ENCODE data around the gene BICD1.

Gene BICD1

GRCh38 chr12:32366714-32367113 is 260.1 kb downstream of the BICD1 start:
- DNase-seq (ENCODE audit: low spot score) (no peak), ATAC-seq (ENCODE audit: low read depth) (no peak)
- Histone ChIP-seq H3K36me3 (ENCODE audit: low read depth) (no peaks in the 10 kb centered on the region), H3K27ac (ENCODE audit: poor library complexity, severe bottlenecking) (no peak overlapping the region), H3K27me3 (ENCODE audit: insufficient read depth, poor library complexity, severe bottlenecking) (no peaks in the 10 kb centered on the region), H3K9me3 (ENCODE audit: severe bottlenecking) (no peaks in the 10 kb centered on the region), H3K4me3 (ENCODE audit: severe bottlenecking) (no peak overlapping the region), H3K4me1 (ENCODE audit: insufficient read depth, poor library complexity, severe bottlenecking) (peaks cover 5% of the 10 kb centered on the region)
- TF ChIP-seq CTCF (IDR thresholded peaks at IDR 0.05; ENCODE audit: poor library complexity, severe bottlenecking) = no peak

- Histone ChIP-seq H3K27ac (ENCODE audit: poor library complexity, severe bottlenecking) (no peak overlapping the region), H3K4me1 (ENCODE audit: insufficient read depth, poor library complexity, severe bottlenecking) (peaks cover 5% of the 10 kb centered on the region), H3K9me3 (ENCODE audit: severe bottlenecking) (no peaks in the 10 kb centered on the region), H3K36me3 (ENCODE audit: low read depth) (no peaks in the 10 kb centered on the region), H3K4me3 (ENCODE audit: severe bottlenecking) (no peak overlapping the region), H3K27me3 (ENCODE audit: insufficient read depth, poor library complexity, severe bottlenecking) (no peaks in the 10 kb centered on the region)
- no peak for ATAC-seq (ENCODE audit: low read depth)
- TF ChIP-seq CTCF (IDR thresholded peaks at IDR 0.05; ENCODE audit: poor library complexity, severe bottlenecking) = no peak
- no peak for DNase-seq (ENCODE audit: low spot score)
Observed at GRCh38 chr12:32367381-32367780, 260.7 kb downstream of the BICD1 start.

GRCh38 chr12:32369202-32369601 is 262.6 kb downstream of the BICD1 start:
- no peak for ATAC-seq (ENCODE audit: low read depth)

GRCh38 chr12:32377344-32378055 is 270.9 kb downstream of the BICD1 start:
- H3K4me1 ChIP-seq (ENCODE audit: insufficient read depth, poor library complexity, severe bottlenecking) = no peaks in the 10 kb centered on the region
- DNase-seq (ENCODE audit: low spot score) = no peak
- peaks cover 4% of the 10 kb centered on the region for H3K9me3 ChIP-seq (ENCODE audit: severe bottlenecking)
- no peaks in the 10 kb centered on the region for H3K36me3 ChIP-seq (ENCODE audit: low read depth)
- no peak for ATAC-seq (ENCODE audit: low read depth)
- no peak overlapping the region for H3K27ac ChIP-seq (ENCODE audit: poor library complexity, severe bottlenecking)
- H3K27me3 ChIP-seq (ENCODE audit: insufficient read depth, poor library complexity, severe bottlenecking) = no peaks in the 10 kb centered on the region
- TF ChIP-seq CTCF (IDR thresholded peaks at IDR 0.05; ENCODE audit: poor library complexity, severe bottlenecking) = no peak
- H3K4me3 ChIP-seq (ENCODE audit: severe bottlenecking) = no peak overlapping the region

More at GRCh38 chr12:32369202-32369601, 262.6 kb downstream of the BICD1 start:
- no peak for TF ChIP-seq CTCF (IDR thresholded peaks at IDR 0.05; ENCODE audit: poor library complexity, severe bottlenecking)
- no peaks in the 10 kb centered on the region for H3K36me3 ChIP-seq (ENCODE audit: low read depth)
- DNase-seq (ENCODE audit: low spot score) = no peak
- H3K4me3 ChIP-seq (ENCODE audit: severe bottlenecking) = no peak overlapping the region
- H3K4me1 ChIP-seq (ENCODE audit: insufficient read depth, poor library complexity, severe bottlenecking) = peaks cover 5% of the 10 kb centered on the region
- H3K9me3 ChIP-seq (ENCODE audit: severe bottlenecking) = no peaks in the 10 kb centered on the region
- H3K27ac ChIP-seq (ENCODE audit: poor library complexity, severe bottlenecking) = no peak overlapping the region
- H3K27me3 ChIP-seq (ENCODE audit: insufficient read depth, poor library complexity, severe bottlenecking) = no peaks in the 10 kb centered on the region

GRCh38 chr12:32379213-32379612 is 272.6 kb downstream of the BICD1 start:
- H3K9me3 ChIP-seq (ENCODE audit: severe bottlenecking) = peaks cover 4% of the 10 kb centered on the region
- no peaks in the 10 kb centered on the region for H3K4me1 ChIP-seq (ENCODE audit: insufficient read depth, poor library complexity, severe bottlenecking)
- DNase-seq (ENCODE audit: low spot score) (no peak), ATAC-seq (ENCODE audit: low read depth) (no peak)
- no peak overlapping the region for H3K27ac ChIP-seq (ENCODE audit: poor library complexity, severe bottlenecking)
- H3K36me3 ChIP-seq (ENCODE audit: low read depth) = no peaks in the 10 kb centered on the region
- H3K27me3 ChIP-seq (ENCODE audit: insufficient read depth, poor library complexity, severe bottlenecking) = no peaks in the 10 kb centered on the region
- no peak overlapping the region for H3K4me3 ChIP-seq (ENCODE audit: severe bottlenecking)
- TF ChIP-seq CTCF (IDR thresholded peaks at IDR 0.05; ENCODE audit: poor library complexity, severe bottlenecking) = no peak
